PC-9 (cell line): ENCODE data around the gene ARRDC1. TPM values are rescaled to one million over a fixed set of nuclear protein-coding genes. Genes with fewer than 3 reads are reported as not detected.

Experiments used
- BruUV-seq: library from RNA; stranded (reverse); fragments of 400-500 nt; replicated peaks from 2 replicates; lab custom pipeline; 2021; lab: Mats Ljungman, UMichigan
- CTCF ChIA-PET: fragments of 300-600 bp; sonication (Branson Sonifier 250); formaldehyde crosslinking; loops from one replicate; lab custom pipeline; 2022; ENCODE audit warnings: antibody characterized with exemption; lab: Charles Lee
- POLR2A ChIA-PET: fragments of 300-600 bp; sonication (Branson Sonifier 250); formaldehyde crosslinking; loops from one replicate; lab custom pipeline; 2022; ENCODE audit warnings: antibody characterized with exemption; ENCODE audit not compliant: unreplicated experiment; lab: Charles Lee
- DNase-seq, 2 experiments: peaks; one replicate each; pipeline versions ENCODE4 v3.0.0 to v3.0.0-alpha.2; 2015 to 2022; ENCODE audit warnings: mixed read lengths in 1 of 2
- H2AFZ ChIP-seq: fragments of 200-600 bp; sonication (generic); 2 replicates; pipeline ENCODE4 v1.8.1; 2017; ENCODE audit warnings: antibody characterized with exemption
- H3F3A ChIP-seq: fragments of 200-600 bp; sonication (generic); 2 replicates; pipeline ENCODE4 v1.8.1; 2017; ENCODE audit warnings: antibody characterized with exemption, mild to moderate bottlenecking, low read depth; ENCODE audit not compliant: insufficient read depth
- H3K27ac ChIP-seq: fragments of 200-600 bp; sonication (generic); 2 replicates; pipeline ENCODE4 v1.6.1; 2016; ENCODE audit warnings: mixed run types
- H3K27me3 ChIP-seq: fragments of 200-600 bp; sonication (generic); 2 replicates; pipeline ENCODE4 v1.6.1; 2016; ENCODE audit warnings: low read depth, mixed run types; ENCODE audit not compliant: insufficient read depth
- H3K36me3 ChIP-seq: fragments of 200-600 bp; sonication (generic); 2 replicates; pipeline ENCODE4 v1.6.1; 2016; ENCODE audit warnings: low read depth, mixed run types
- H3K4me1 ChIP-seq: fragments of 200-600 bp; sonication (generic); replicated peaks from 2 replicates; pipeline ENCODE4 v1.6.1; 2016; ENCODE audit warnings: mixed run types; ENCODE audit not compliant: insufficient read depth
- H3K4me2 ChIP-seq: fragments of 200-600 bp; sonication (generic); 2 replicates; pipeline ENCODE4 v1.6.1; 2017; ENCODE audit warnings: mixed run types
- H3K4me3 ChIP-seq: fragments of 200-600 bp; sonication (generic); 2 replicates; pipeline ENCODE4 v1.6.1; 2016; ENCODE audit warnings: mixed run types
- H3K79me2 ChIP-seq: fragments of 200-600 bp; sonication (generic); 2 replicates; pipeline ENCODE4 v1.6.1; 2017; ENCODE audit warnings: low read depth, mixed run types
- H3K9me2 ChIP-seq: fragments of 200-600 bp; sonication (generic); 2 replicates; pipeline ENCODE4 v1.8.1; 2017; ENCODE audit warnings: mild to moderate bottlenecking; ENCODE audit not compliant: insufficient read depth
- H3K9me3 ChIP-seq: fragments of 200-600 bp; sonication (generic); 2 replicates; pipeline ENCODE4 v1.8.1; 2016; ENCODE audit warnings: low read depth; ENCODE audit not compliant: insufficient read depth
- H4K20me1 ChIP-seq: fragments of 200-600 bp; sonication (generic); 2 replicates; pipeline ENCODE4 v1.8.1; 2017; ENCODE audit not compliant: insufficient read depth
- CTCF ChIP-seq: fragments of 200-600 bp; sonication (generic); conservative IDR thresholded peaks from 2 replicates; pipeline ENCODE4 v1.6.1; 2017; ENCODE audit warnings: mixed run types, antibody characterized with exemption, mild to moderate bottlenecking, moderate library complexity
- EZH2 ChIP-seq: fragments of 200-600 bp; sonication (generic); IDR thresholded peaks from 2 replicates; pipeline ENCODE4 v1.8.0; 2017; ENCODE audit warnings: antibody characterized with exemption, low read depth
- intact Hi-C: fragments of 100-400 bp; cut with micrococcal nuclease; formaldehyde crosslinking; loops from one replicate; pipeline ENCODE4 v1.10.0; 2022; ENCODE audit not compliant: unreplicated experiment
- total RNA-seq: library from RNA; stranded (reverse); gene quantifications from 2 replicates; pipeline ENCODE4 v1.2.3, GENCODE V29; 2021

ARRDC1 gene
- total RNA-seq, 1 experiment from 2014 or later = 127 TPM

GRCh38 chr9:137579259-137579604 is 26.3 kb upstream of the ARRDC1 start:
- intact Hi-C loops = loop anchor here (2.0 kb wide), 1 partner anchor 34 kb away; no protein-coding TSS in a partner anchor
- CTCF ChIA-PET = interaction anchor here (0.6 kb wide), 1 partner anchor 23 kb away, joined by 6 read pairs; no protein-coding TSS in a partner anchor
- TSS peak; percentile 43 for BruUV-seq

GRCh38 chr9:137580209-137580953 is 25.1 kb upstream of the ARRDC1 start:
- peaks cover 17% of the 10 kb centered on the region for H3K4me1 ChIP-seq
- peaks cover 12% of the 10 kb centered on the region; the same call in 1 of the 2 replicates for H3K36me3 ChIP-seq
- no peak overlapping the region for H3K4me2 ChIP-seq
- no peaks in the 10 kb centered on the region for H3K9me3 ChIP-seq
- H3K27ac ChIP-seq = no peak overlapping the region
- peaks cover 24% of the 10 kb centered on the region; the same call in 1 of the 2 replicates for H3F3A ChIP-seq
- H2AFZ ChIP-seq = no peak overlapping the region
- DNase-seq = no peak
- intact Hi-C loops = no loop called here
- no TSS peak for BruUV-seq
- no peaks in the 10 kb centered on the region for H3K9me2 ChIP-seq
- peaks cover 31% of the 10 kb centered on the region for H3K79me2 ChIP-seq
- H3K27me3 ChIP-seq = no peaks in the 10 kb centered on the region
- H4K20me1 ChIP-seq = peaks cover 24% of the 10 kb centered on the region
- H3K4me3 ChIP-seq = no peak overlapping the region
- ChIA-PET POLR2A (interaction anchor here (0.8 kb wide), 1 partner anchor 98 kb away, joined by 3 read pairs; no protein-coding TSS in a partner anchor), CTCF (no interaction called here)
- TF ChIP-seq CTCF (no peak), EZH2 (no peak)

More at GRCh38 chr9:137579259-137579604, 26.3 kb upstream of the ARRDC1 start:
- Histone ChIP-seq H3K4me3 (peak overlapping the region; percentile 89; the same call in 1 of the 2 replicates), H3K79me2 (peaks cover 35% of the 10 kb centered on the region), H3K4me1 (peaks cover 17% of the 10 kb centered on the region), H3K27me3 (no peaks in the 10 kb centered on the region), H3K36me3 (peaks cover 15% of the 10 kb centered on the region; the same call in 1 of the 2 replicates), H4K20me1 (peaks cover 25% of the 10 kb centered on the region), H3K27ac (no peak overlapping the region), H3K9me2 (no peaks in the 10 kb centered on the region), H2AFZ (no peak overlapping the region), H3K9me3 (no peaks in the 10 kb centered on the region), H3K4me2 (peak overlapping the region; percentile 92), H3F3A (peaks cover 24% of the 10 kb centered on the region; the same call in 1 of the 2 replicates)
- POLR2A ChIA-PET = no interaction called here
- DNase-seq = no peak
- no peak for TF ChIP-seq EZH2
- no peak for TF ChIP-seq CTCF

- intact Hi-C loops = no loop called here
- BruUV-seq = no TSS peak
- Histone ChIP-seq H3K4me1 (peaks cover 17% of the 10 kb centered on the region), H3K9me2 (no peaks in the 10 kb centered on the region), H3K27me3 (no peaks in the 10 kb centered on the region), H3K79me2 (peaks cover 26% of the 10 kb centered on the region), H3K4me2 (no peak overlapping the region), H3K9me3 (no peaks in the 10 kb centered on the region), H2AFZ (no peak overlapping the region), H3F3A (peaks cover 24% of the 10 kb centered on the region; the same call in 1 of the 2 replicates), H3K4me3 (no peak overlapping the region), H3K36me3 (peaks cover 7% of the 10 kb centered on the region; the same call in 1 of the 2 replicates), H4K20me1 (peaks cover 18% of the 10 kb centered on the region), H3K27ac (no peak overlapping the region)
- no peak for DNase-seq
- POLR2A ChIA-PET = no interaction called here
- CTCF ChIA-PET = interaction anchor here (0.6 kb wide), 1 partner anchor 25 kb away, joined by 3 read pairs; the partner anchor contains the start of gene ARRDC1
- TF ChIP-seq CTCF = no peak
These were observed 24.5 kb upstream of the ARRDC1 start for GRCh38 chr9:137580954-137581322.
